Bronchial smooth muscle cell (primary cell): ENCODE results near the gene LRP1-AS. TPM values are rescaled to one million over a fixed set of nuclear protein-coding genes. Genes with fewer than 3 reads are reported as not detected.

Source experiments
- total RNA-seq: library from RNA; depleted of rRNA; stranded (reverse); fragments of >200 nt; gene quantifications from 2 replicates; pipeline ENCODE4 v1.2.1, GENCODE V29; 2014

The LRP1-AS gene
- total RNA-seq: 0.17 TPM in 1 of 2 replicates, not detected in the other

GRCh38 chr12:57146961-57147944 lies at the start of gene LRP1-AS:
LRP1-AS (minus strand) TSS chr12:57147619.

GRCh38 chr12:57127726-57128518 lies 19.5 kb downstream of the LRP1-AS start, which contains the start of gene LRP1:
LRP1 (plus strand) TSS chr12:57128483; CDS start chr12:57128965, 482 bp downstream.

GRCh38 chr12:57111031-57111734 lies 36.2 kb downstream of the LRP1-AS start, which contains the start of gene STAT6:
STAT6 (minus strand) TSS chr12:57111362; CDS start chr12:57108278, 3,084 bp downstream.

Other genes with a start within 250 kb of the LRP1-AS start
- gene SDR9C7, start 213.2 kb downstream of the LRP1-AS start, total RNA-seq: not detected in 2 replicates
- 0.16 and 0.17 TPM in 2 replicates for gene RDH16, start 190.0 kb downstream of the LRP1-AS start, total RNA-seq
- gene ZBTB39, start 141.1 kb downstream of the LRP1-AS start, total RNA-seq: 2.7 and 3.7 TPM in 2 replicates
- not detected in 2 replicates for gene TAC3, start 131.1 kb downstream of the LRP1-AS start, total RNA-seq
- gene MYO1A, start 97.5 kb downstream of the LRP1-AS start, total RNA-seq: under 0.01 and 0.32 TPM in 2 replicates
- gene NEMP1, start 68.8 kb downstream of the LRP1-AS start, total RNA-seq: 3.8 and 4.9 TPM in 2 replicates
- gene NAB2, start 58.5 kb downstream of the LRP1-AS start, total RNA-seq: 53.4 and 90.2 TPM in 2 replicates
- 93.7 and 95.0 TPM in 2 replicates for gene STAT6, start 36.3 kb downstream of the LRP1-AS start, total RNA-seq
- gene LRP1, start 19.1 kb downstream of the LRP1-AS start, total RNA-seq: 384 and 619 TPM in 2 replicates
- gene NXPH4, start 69.2 kb upstream of the LRP1-AS start, total RNA-seq: 0.77 and 0.79 TPM in 2 replicates
- 149 and 196 TPM in 2 replicates for gene SHMT2, start 82.1 kb upstream of the LRP1-AS start, total RNA-seq
- gene STAC3, start 103.6 kb upstream of the LRP1-AS start, total RNA-seq: 0.63 and 0.69 TPM in 2 replicates